NCI-H510A treated with DMSO at 0.1 percent for 48 hours (cell line): Measurements from ENCODE around the gene DNAH14.
A peak's percentile ranks its signal among the peaks of the same experiment; 100 is the strongest.
"Not testable (repeated sequence)": the region's sequence is repeated elsewhere in the genome, so short reads cannot be mapped to it uniquely, and the experiment has no call there.

Source experiments
- DNase-seq: peaks from one replicate; lab custom pipeline; 2025; lab: John Stamatoyannopoulos, UW

Gene DNAH14

DNA sequence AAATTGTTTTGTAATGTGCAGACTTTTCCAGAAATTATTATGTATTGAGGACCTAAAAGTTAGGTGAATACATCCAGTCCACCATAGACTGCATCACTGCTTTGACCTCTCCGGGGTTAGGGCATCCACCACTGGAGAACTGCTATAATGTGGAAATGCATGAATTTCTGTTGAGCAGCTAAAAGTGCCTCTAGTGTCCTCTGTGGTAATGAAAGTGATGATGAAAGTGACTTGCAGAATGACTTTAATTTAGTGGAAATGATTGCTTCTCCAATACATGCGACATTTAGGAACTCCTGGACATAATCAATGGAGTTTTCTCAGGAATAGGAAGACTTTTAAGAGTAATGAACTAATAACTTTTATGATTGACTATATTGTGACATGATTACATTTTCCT, 327.6 kb downstream of the DNAH14 start:
- no peak for DNase-seq

DNA sequence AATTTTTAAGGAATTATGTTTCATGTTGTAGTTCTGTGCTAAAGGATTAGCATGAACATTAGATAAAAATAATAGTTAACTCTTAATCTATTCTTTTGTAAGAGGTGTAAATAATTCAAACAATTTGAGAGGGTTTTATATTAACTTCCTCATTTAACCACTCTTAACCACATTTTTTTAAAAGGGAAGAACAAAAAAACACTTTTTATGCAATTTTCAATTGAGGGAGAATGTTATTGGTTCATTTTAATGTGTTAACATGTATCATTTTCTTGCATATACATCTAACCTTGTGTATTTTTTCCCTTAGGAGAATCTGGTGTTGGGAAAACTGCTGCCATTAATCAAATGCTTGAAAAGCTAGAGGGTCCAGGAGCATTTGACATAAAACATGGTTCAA, 329.3 kb downstream of the DNAH14 start:
- no peak for DNase-seq

DNA sequence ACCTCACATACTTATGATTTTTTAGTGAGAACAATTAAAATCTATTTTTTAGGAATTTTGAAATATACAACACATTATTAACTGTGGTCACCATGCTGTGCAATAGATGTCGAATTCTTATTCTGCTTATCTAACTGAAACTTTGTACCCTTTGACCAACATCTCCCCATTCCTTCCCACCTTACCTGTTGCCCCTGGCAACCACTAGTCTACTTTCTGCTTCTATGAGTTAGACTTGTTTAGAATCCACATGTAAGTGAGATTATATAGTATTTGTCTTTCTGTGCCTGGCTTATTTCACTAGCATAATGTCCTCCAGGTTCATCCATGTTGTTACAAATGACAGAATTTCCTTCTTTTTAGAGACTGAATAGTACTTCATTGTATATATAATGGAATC, 330.1 kb downstream of the DNAH14 start:
- DNase-seq = no peak

DNA sequence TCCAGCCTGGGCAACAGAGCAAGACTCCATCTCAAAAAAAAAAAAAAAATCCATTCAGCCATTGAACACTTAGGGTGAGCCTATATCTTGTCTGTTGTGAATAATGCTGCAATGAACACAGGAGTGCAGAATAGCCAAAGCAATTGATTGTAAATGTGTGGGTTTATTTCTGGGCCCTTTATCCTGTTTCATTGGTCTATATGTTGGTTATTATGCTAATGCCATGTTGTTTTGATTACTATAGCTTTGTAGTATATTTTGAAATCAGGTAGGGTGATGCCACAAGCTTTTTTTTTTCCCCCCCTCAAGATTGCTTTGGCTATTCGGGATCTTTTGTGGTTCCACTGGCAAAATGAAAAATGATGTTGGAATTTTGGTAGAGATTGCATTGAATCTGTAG, 330.8 kb downstream of the DNAH14 start:
- no peak for DNase-seq

DNA sequence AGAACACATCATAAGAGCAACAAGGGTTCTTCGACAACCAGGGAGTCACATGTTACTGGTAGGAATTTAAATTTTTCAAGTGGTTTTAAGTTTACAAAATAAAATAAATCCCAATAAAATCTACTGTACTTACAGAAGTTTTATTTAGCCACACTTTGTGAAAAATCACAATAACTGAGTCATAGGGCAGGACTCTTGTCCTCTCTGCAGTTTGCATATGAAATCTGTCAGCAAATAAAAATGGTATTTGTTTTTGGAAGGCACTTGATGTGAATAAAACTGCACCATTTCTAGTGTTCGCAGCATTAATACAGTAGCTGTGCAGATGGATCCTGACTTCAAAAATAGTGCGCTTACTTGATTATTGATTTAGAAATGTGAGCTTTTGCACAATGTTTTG, 348.0 kb downstream of the DNAH14 start:
- DNase-seq = no peak

DNA sequence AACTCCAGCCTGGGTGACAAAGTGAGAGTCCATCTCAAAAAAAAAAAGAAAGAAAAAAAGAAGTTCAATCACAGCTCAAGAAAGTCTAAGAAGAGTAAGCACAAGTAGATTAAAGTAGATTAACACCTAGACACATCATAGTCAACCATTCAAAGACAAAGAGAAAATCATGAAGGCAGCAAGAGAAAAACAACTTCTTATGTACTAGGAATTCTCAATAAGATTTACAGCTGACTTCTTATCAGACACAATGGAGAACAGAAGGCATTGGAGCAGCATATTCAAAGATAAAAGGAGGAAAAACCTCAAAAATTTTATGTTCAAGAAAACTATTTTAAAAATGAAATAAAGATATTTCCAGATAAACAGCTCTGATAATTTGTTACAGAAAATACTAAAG, 351.1 kb downstream of the DNAH14 start:
- DNase-seq = no peak

DNA sequence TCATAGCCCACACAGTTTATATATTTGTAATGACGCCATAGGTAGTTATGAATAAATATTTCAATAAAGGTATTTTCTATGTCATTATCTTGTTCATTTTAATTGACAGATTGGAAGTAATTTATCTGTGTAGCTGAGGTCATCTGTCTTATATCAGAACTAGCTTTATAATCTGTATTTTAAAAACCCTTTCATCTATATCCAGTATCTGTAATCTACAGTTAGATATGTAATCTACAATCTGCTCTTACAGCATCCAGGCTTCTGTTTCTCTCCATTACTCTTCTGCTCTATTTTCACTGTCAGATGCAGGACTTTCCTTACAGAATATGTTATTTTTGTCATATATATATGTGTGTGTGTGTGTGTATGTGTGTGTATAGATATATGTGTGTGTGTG, 360.8 kb downstream of the DNAH14 start:
- DNase-seq = no peak

DNA sequence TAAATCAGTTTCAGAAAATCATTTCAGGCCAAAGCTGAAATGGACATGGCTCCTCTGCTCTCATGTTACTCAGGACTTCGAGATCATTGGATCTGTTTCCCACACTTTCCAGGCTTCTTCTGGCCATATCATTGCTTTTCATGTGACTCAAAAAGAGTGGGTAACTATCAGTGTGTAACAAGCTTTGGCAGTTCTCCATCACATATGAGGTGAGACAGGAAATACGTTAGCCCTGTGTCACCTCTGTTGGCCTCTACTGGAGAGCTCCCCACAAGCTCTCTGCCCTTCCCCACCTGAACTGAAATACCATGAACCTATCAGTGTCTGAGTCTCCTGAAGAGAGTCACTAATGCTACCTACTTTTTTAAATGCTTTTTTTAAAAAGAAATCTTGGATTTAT, 370.1 kb downstream of the DNAH14 start:
- DNase-seq = no peak

DNA sequence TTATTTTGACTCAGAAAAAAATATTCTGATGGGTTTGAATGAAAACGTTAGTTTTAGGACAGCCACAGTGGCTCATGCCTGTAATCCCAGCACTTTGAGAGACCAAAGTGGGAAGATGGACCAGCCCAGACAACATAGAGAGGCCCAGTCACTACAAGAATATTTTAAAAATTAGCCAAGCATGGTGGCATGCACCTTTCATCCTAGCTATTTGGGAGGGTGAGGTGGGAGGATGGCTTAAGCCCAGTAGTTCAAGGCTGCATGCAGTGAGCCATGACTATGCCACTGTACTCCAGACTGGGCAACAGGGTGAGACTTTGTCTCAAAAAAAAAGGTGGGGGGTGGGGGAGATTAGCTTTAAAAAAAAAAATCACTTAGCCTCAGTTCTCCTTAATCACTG, 370.9 kb downstream of the DNAH14 start:
- no peak for DNase-seq

DNA sequence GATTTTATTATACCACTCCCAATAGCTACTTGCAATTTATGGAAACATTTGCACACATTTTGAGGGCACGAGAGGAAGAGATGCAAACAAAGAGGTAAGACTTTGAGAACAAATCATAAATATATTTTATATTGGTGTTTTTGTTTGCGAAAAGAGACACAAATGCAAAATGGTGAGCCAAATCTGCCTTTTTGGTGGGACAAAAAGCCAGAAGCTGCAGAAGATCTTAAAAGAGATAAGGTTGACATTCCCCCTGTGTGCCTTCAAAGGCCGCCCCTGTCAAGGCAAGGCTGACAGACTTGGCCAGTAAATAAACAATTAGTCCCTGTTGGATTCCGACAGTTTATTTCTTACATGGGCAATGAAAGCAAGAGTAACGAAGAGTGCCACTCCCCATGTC, 375.5 kb downstream of the DNAH14 start:
- DNase-seq = no peak

DNA sequence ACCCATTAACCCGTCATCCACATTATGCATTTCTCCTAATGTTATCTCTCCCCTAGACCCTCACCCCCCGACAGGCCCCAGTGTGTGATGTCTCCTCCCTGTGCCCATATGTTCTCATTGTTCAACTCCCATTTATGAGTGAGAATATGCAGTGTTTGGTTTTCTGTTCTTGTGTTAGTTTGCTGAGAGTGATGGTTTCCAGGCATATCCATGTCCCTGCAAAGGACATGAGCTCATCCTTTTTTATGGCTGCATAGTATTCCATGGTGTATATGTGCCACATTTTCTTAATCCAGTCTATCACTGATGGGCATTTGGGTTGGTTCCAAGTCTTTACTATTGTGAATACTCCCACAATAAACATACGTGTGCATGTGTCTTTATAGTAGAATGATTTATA, 381.1 kb downstream of the DNAH14 start:
- DNase-seq = not testable (repeated sequence)

DNA sequence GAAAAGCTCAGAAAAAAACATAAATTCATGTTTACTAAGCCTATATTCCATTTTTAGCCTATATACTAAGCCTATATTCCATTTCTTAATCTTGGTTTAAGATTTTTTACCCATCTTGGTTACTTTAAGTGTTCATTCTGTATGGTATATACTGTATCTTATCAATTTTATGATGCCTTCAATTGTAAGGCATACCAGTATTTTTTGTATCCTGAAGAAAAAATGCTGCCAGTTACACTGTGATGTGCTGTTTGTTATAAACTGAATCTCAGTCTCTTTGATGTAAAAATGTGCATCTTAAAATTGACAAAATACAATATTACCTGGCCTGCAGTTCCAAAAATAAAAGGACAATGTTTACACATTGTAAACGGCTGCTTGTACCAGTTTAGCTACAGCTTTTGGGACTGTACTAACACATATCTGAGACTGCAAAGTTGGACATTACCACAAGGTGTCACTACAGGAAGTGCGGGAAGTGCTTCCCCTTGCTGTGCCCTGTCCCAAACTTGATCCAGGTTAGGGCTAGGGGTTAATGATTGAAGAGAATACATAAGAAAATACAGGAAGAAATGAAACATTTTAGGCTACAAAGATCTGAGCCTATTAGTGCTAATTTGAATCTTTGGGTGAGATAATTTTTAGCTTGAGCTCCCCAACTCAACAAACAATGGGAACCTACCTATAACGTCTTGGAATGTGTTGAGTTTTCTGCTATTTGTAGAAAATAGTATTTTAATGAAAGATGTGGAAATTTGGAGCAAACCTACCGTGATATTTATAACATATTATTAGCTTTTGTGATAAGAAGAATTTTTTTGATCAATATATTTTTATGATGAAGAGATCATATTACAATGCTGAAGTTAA, 389.5 kb downstream of the DNAH14 start:
- peak; percentile 30 for DNase-seq

DNA sequence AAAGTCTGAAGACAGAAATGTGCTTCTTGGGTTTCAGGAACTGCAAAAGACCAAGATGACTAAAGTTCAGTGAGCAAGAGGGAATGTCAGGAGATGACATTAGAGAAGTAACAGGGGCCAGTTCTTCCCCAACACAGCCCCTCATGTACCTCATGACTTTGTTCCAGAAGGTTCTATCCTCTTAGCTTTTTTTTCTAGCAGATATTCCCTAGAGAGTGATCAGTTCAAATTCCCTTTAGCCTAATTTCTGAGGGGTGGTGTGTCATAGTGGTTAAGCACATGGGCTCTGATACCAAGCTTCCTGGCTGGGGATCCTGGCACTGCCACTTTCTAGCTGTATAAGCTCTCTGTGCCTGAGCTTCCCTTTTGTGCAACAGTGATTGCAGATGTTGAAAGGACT, 390.4 kb downstream of the DNAH14 start:
- DNase-seq = no peak

DNA sequence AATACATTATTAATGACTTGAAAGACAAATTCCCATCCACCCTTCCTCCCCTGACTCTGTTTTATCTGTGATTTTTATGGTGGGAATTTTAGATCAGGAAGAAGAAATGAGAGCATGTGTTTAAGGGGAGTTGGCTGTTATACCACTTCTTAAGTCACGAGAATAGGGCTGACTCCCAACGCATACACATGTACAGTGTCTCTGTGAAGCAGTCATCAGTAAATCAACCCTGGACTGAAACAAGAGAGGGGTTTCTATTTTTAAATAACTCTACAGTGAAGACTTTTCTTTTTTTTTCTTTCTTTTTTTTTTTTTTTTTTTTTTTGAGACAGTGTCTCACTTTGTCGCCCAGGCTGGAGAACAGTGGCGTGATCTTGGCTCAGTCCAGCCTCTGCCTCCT, 392.3 kb downstream of the DNAH14 start:
- DNase-seq = no peak

DNA sequence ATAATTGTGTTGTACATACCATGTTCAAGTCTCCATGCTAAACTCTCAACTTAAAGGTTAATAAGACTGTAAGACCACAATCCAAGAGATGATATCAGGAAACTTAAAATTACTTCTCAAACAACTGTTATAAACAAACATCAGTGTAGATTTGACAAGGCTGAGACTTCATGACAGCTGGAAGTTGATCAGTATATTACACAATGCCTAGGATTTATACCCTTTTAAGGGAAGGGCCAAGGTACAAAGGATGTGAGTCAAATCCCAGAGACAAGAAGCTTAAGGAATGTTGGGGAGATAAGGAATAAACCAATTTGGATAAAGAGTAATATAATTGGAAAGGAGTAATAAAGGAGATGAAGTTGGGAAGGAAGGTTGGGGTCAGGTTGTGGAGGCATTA, 399.6 kb downstream of the DNAH14 start:
- no peak for DNase-seq

DNA sequence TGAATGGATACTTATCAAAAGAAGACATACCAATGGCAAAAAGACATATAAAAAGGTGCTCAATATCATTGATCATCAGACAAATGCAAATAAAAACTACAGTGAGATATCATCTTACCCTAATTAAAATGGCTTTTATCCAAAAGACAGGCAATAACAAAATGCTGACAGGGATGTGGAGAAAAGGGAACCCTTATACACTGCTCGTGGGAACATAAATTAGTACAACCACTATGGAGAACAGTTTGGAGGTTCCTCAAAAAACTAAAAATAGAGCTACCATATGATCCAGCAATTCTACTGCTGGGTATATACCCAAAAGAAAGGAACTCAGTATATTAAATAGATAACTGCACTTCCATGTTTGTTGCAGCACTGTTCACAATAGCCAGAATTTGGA, 400.5 kb downstream of the DNAH14 start:
- DNase-seq = not testable (repeated sequence)

DNA sequence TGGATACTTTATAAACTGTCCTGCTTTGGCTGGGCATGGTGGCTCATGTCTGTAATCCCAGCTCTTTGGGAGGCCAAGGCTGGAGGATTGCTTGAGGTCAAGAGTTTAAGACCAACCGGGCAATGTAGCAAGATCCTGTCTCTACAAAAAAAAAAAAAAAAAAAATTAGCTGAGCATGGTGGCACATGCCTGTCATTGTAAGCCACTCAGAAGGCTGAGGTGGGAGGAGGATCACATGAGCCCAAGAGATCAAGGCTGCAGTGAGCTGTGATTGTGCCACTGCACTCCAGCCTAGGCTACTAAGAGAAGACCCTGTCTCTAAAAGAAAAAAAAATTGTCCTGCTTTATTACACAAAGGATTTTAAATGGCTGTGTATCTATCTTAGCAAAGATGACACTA, 403.2 kb downstream of the DNAH14 start:
- no peak for DNase-seq

DNA sequence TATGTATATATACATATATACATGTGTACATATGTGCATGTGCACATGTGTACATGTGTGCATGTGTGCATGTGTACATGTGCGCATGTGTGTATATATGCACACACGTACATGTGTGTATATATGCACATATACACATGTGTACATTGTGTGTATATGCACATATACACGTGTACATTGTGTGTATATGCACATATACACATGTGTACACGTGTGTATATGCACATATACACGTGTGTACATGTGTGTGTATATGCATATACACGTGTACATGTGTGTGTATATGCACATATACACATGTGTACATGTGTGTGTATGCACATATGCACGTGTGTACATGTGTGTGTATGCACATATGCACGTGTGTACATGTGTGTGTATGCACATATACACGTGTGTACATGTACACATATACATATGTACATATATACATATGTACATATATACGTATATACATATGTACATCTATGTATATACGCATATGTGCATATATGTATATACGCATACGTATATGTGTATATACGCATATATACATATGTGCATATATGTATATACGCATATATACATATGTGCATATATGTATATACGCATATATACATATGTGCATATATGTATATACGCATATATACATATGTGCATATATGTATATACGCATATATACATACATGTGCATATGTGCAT, 405.8 kb downstream of the DNAH14 start:
- DNase-seq = not testable (repeated sequence)

DNA sequence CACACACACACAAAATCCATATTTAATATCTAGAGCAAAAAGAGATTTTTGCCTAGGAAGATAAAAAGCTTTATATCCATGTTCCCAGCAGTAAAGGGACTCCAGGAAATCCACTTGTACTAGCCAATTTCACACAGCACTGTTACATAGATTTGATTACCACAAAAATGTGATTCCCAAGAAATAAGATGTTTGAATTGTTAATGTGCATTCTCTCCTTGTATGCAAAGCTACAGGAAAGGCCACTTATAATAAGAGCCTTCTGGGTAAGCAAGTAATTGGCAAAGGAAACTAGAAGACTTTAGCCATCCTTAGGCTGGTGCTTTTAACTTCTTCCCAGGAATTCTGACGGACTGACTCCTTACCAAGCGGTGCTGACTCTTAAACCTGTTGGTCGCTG, 409.1 kb downstream of the DNAH14 start:
- DNase-seq = no peak

DNA sequence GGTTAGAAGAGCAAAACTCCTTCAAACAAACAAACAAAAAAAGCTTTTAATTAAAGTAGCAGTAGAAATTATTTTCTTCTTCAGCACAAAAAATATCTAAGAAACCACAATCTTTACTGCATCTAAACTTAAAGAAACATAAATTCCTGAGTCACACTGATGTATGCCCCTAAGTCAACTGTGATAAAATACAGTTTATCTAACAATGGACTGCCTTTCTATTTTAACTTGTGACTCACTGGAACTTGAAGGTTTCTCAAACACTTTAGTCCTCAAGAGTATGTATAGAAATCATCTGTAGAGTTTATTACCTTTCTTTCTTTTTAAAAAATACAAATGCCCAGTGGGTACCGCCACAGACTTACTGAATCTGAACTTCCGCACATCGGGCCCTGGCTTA, 412.2 kb downstream of the DNAH14 start:
- DNase-seq = no peak

DNA sequence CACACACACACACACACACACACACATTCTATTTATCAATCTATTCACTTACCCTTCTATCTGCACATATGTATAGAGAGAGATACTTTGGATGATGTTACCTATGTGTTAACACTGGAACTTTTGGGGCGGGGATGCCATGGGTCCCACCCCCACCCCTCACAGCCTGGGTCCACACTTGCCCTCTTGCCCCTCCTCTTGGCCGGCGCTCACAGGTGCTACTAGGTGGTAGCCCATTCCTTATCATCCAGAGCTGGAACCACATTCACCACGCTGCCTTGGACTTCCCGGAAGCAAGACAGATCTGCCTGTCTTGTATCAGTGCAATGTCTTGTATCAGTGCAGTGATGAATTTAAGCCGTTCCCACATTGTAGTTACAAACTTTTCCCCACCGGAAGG, 413.2 kb downstream of the DNAH14 start:
- no peak for DNase-seq

DNA sequence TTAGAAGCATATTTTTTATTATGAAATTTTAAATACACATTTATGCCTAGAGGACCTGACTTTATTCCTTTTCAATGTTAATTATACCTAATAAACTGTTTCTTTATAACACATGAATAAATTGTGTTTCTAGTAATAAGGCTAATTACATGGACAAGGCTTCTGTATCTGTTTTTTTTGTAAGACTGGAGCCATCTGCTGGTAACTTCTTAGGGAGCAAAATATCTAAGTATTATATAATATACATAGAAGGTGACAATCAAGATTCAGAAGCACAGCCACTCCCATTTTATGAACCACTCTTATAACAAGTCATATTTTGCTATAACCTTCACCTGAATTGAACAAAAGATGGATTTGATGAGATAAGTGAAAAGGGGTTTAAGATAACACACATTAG, 414.1 kb downstream of the DNAH14 start:
- peak; percentile 14 for DNase-seq

DNA sequence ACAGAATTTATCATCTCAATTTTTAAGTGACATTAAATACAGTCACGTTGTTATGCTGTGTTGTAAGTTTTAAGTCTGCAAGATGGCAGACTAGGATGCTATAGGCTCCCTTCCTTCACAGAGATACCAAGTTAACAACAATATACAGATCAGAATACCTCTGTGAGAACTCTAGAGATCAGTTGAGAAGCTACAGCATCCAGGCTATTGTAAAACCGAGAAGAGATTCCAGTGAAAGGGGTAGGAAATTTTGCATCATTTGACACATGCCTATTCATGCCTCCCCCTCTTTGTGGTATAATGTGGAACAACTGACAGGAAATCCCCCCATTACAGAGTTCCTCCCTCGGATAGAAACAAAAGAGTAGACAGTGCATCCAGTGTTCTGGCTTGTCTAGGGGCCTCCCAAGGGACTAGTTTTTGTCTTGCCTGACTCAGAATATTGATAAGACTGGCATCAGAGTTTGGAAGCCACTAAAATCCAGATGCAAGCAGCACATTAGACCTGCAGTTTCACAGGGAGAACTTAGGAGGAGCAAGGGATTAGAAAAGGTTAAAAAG, 417.7 kb downstream of the DNAH14 start:
- DNase-seq = no peak
